GM12891 (cell line): ENCODE measurements around the gene NFKB2.

Experiments
- DNase-seq: peaks from one replicate; pipeline ENCODE4 v3.0.0; 2011; ENCODE audit warnings: low spot score; ENCODE audit not compliant: insufficient read length
- FAIRE-seq: peaks from 2 replicates; lab custom pipeline; 2011; peaks lifted over from hg19 to GRCh38; lab: Jason Lieb, UNC
- PAX5 ChIP-seq: IDR thresholded peaks from 2 replicates; pipeline ENCODE4 v1.6.1; 2011; ENCODE audit warnings: low read length, moderate library complexity, mild to moderate bottlenecking; ENCODE audit not compliant: insufficient read depth, severe bottlenecking
- POLR2A ChIP-seq: IDR thresholded peaks from 2 replicates; pipeline ENCODE4 v1.6.1; 2011; ENCODE audit warnings: low read depth, low read length, control low read depth
- POLR2AphosphoS5 ChIP-seq: IDR thresholded peaks from 2 replicates; pipeline ENCODE4 v1.6.1; 2011; ENCODE audit warnings: low read depth, low read length, control low read depth
- POU2F2 ChIP-seq: IDR thresholded peaks from 2 replicates; pipeline ENCODE4 v1.6.1; 2011; ENCODE audit warnings: low read depth, mild to moderate bottlenecking, control low read depth, low read length, moderate library complexity
- SPI1 ChIP-seq: IDR thresholded peaks from 2 replicates; pipeline ENCODE4 v1.6.1; 2011; ENCODE audit warnings: low read depth, low read length, control low read depth
- TAF1 ChIP-seq: IDR thresholded peaks from 2 replicates; pipeline ENCODE4 v1.6.1; 2011; ENCODE audit warnings: low read depth, low read length, control low read depth

NFKB2 gene

GRCh38 chr10:102396317-102396650 lies 779 bp downstream of the NFKB2 start:
- FAIRE-seq, result no peak
- DNase-seq, result no peak
- TF ChIP-seq POU2F2, result no peak
- no peak for TF ChIP-seq POLR2A
- TF ChIP-seq SPI1, result no peak
- TF ChIP-seq PAX5, result no peak
- TF ChIP-seq TAF1, result no peak
- no peak for TF ChIP-seq POLR2AphosphoS5

DNA sequence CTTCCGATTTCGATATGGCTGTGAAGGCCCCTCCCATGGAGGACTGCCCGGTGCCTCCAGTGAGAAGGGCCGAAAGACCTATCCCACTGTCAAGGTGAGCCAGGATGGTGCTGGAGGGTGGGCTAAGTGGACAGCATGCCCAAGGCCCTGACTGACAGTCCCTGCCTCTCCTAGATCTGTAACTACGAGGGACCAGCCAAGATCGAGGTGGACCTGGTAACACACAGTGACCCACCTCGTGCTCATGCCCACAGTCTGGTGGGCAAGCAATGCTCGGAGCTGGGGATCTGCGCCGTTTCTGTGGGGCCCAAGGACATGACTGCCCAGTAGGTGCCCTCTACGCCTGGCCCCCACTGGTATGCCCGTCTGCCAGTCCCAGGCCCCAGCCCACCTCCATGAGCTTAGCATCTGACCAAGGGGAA lies 1.2 kb downstream of the NFKB2 start:
- no peak for DNase-seq
- FAIRE-seq, result no peak
- TF ChIP-seq POLR2A, result no peak
- no peak for TF ChIP-seq POLR2AphosphoS5
- TF ChIP-seq SPI1, result no peak
- TF ChIP-seq POU2F2, result no peak
- no peak for TF ChIP-seq TAF1
- no peak for TF ChIP-seq PAX5

GRCh38 chr10:102397222-102398171 lies 2.0 kb downstream of the NFKB2 start:
- DNase-seq (no peak), FAIRE-seq (no peak)
- TF ChIP-seq TAF1, result no peak
- 0 out of 2 replicates have a peak, but pooled peaks have one; percentile 3 for TF ChIP-seq POLR2A

DNA sequence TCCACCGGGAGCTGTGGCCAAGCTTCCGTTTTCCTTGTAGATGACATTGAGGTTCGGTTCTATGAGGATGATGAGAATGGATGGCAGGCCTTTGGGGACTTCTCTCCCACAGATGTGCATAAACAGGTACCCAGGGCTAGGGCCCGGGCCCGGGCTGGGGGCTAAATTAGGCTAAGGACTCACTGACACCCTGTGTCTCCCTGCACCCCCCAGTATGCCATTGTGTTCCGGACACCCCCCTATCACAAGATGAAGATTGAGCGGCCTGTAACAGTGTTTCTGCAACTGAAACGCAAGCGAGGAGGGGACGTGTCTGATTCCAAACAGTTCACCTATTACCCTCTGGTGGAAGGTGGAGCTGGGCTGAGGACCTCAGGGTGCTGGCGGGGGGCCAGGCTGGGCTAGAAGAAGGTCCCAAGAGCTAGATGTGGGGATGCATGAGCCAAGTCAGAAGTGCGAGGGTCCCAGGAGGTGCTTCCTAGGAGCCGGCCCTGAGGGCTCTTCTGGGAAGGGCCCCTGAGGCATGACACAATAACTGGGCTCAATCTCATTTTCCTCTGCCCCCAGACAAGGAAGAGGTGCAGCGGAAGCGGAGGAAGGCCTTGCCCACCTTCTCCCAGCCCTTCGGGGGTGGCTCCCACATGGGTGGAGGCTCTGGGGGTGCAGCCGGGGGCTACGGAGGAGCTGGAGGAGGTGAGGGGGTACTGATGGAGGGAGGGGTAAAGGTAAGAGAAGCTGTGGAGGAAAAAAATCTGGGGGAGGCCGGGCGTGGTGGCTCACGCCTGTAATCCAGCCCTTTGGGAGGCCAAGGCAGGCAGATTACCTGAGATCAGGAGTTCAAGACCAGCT lies 2.9 kb downstream of the NFKB2 start:
- peak; percentile 47; the same call in 1 of the 2 replicates for TF ChIP-seq POLR2AphosphoS5
- no peak for TF ChIP-seq SPI1
- DNase-seq (no peak), FAIRE-seq (no peak)

DNA sequence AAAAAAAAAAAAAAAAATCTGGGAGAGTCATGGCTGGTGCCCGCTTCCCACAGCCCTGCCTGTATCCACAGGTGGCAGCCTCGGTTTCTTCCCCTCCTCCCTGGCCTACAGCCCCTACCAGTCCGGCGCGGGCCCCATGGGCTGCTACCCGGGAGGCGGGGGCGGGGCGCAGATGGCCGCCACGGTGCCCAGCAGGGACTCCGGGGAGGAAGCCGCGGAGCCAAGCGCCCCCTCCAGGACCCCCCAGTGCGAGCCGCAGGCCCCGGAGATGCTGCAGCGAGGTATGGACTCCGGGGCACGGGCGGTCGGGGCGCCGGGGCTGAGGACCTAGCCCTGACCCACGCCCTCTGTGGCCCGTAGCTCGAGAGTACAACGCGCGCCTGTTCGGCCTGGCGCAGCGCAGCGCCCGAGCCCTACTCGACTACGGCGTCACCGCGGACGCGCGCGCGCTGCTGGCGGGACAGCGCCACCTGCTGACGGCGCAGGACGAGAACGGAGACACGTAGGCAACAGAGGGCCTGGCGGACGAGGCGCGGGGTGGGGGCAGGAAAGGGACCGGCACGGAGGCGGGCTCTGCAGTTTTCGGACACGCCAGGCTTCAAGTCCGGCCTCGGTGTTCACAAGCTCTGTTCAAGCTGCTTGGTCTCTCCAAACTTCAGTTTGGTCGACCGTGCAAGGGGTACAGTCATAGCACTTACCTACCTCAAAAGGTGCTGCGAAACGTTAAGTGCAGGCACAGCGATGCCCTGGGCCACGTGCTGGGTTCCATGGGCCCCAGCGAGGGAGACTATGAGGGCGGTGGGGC lies 3.9 kb downstream of the NFKB2 start:
- FAIRE-seq (peak; percentile 100), DNase-seq (peak; percentile 93)
- TF ChIP-seq PAX5 (peak; percentile 71), POLR2A (peak; percentile 69), POLR2AphosphoS5 (peak; percentile 64; the same call in 1 of the 2 replicates), TAF1 (no peak), SPI1 (no peak)

DNA sequence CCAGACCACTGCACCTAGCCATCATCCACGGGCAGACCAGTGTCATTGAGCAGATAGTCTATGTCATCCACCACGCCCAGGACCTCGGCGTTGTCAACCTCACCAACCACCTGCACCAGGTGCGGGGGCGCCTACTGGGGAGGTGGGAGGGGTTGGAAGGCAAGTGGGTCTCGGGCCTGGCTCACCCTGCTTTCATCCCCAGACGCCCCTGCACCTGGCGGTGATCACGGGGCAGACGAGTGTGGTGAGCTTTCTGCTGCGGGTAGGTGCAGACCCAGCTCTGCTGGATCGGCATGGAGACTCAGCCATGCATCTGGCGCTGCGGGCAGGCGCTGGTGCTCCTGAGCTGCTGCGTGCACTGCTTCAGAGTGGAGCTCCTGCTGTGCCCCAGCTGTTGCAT lies 4.6 kb downstream of the NFKB2 start:
- no peak for FAIRE-seq

GRCh38 chr10:102400598-102401341 lies 5.3 kb downstream of the NFKB2 start:
- DNase-seq (no peak), FAIRE-seq (no peak)
- TF ChIP-seq POU2F2 (no peak), POLR2AphosphoS5 (no peak), TAF1 (no peak), POLR2A (no peak), PAX5 (no peak)

More for the DNA sequence above, 4.6 kb downstream of the NFKB2 start:
- TF ChIP-seq POLR2AphosphoS5 (peak; percentile 12; the same call in 1 of the 2 replicates), TAF1 (no peak)
- DNase-seq, result no peak

GRCh38 chr10:102401342-102401654 lies 5.8 kb downstream of the NFKB2 start:
- FAIRE-seq, result no peak
- DNase-seq, result no peak

DNA sequence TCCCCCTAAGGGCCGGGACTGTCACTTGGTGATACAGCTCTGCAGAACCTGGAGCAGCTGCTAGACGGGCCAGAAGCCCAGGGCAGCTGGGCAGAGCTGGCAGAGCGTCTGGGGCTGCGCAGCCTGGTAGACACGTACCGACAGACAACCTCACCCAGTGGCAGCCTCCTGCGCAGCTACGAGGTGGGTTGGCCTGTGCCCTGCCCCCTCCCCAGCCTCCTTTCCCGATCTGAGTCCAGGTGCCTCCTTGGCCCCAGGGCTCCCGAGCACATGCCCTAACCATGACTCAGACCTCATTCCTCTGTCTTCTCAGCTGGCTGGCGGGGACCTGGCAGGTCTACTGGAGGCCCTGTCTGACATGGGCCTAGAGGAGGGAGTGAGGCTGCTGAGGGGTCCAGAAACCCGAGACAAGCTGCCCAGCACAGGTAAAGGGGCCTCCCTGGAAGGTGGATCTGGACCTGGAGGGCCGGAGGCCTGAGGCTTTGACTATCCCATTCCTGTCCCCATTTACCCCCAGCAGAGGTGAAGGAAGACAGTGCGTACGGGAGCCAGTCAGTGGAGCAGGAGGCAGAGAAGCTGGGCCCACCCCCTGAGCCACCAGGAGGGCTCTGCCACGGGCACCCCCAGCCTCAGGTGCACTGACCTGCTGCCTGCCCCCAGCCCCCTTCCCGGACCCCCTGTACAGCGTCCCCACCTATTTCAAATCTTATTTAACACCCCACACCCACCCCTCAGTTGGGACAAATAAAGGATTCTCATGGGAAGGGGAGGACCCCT lies 6.4 kb downstream of the NFKB2 start:
- DNase-seq (no peak), FAIRE-seq (no peak)
- no peak for TF ChIP-seq POU2F2
- TF ChIP-seq TAF1, result no peak
- TF ChIP-seq PAX5, result no peak
- TF ChIP-seq POLR2A, result no peak
- no peak for TF ChIP-seq SPI1
- no peak for TF ChIP-seq POLR2AphosphoS5

More at GRCh38 chr10:102401342-102401654, 5.8 kb downstream of the NFKB2 start:
- no peak for TF ChIP-seq POU2F2
- no peak for TF ChIP-seq POLR2A
- TF ChIP-seq TAF1, result no peak
- TF ChIP-seq POLR2AphosphoS5, result no peak
- no peak for TF ChIP-seq SPI1
- no peak for TF ChIP-seq PAX5
